SHP77 (cell line): ENCODE data around the gene SLC11A1.

Experiments used
- DNase-seq, 2 experiments: peaks; one replicate each; lab custom pipeline; 2025; lab: John Stamatoyannopoulos, UW

Gene SLC11A1

DNA sequence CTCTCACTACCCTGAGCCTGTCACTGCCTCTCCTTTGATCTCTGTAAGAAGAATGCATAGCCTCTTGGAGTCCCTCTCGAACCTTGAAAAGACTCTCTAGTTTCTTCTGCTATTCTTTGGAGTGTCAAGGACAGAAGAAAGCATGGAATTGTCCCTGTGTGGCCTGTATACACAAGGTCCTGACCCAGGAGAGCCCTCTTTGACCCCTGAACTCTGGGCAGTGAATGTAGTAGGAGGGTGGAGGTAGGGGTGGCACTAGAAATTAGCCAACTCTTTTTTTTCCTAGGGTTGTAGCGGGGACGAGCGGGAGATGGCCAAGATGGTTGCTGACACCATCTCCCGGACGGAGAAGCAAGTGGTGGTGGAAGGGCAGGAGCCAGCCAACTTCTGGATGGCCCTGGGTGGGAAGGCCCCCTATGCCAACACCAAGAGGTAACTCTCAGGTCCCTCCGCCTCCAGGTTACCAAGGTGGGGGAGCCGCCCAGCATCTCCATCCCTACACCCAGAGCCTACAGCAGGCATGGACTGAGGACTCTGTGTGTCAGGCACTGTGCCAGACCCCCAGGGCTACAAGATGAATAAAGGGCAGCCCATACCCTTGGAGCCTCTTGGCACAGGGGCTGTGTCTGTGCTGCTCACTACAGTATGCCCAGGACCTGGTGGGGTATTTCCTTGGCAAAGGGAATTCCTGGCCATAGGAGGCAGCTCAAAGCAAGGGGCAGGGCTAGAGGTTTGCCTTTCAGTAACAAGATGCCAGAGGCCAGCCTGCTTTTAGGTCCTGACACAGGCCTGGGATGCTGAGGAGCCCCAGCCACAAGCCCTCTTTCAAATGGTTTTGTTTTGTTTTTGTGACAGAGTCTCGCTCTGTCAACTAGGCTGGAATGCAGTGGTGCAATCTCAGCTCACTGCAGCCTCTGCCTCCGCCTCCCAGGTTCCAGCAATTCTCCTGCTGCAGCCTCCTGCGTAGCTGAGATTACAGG, 53.2 kb downstream of the SLC11A1 start:
- no peak for DNase-seq

DNA sequence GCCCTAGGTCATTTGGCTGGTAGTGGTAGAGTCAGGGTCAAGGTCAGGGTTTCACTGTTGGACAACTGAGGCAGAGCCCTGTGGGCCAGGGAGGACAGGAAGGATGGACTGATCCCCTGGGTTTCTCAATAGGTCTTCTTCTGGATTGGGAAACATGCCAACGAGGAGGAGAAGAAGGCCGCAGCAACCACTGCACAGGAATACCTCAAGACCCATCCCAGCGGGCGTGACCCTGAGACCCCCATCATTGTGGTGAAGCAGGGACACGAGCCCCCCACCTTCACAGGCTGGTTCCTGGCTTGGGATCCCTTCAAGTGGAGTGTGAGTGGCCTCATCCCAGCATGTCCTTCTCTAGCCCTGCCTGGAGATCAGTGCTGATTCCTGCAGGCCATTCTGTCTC, 54.9 kb downstream of the SLC11A1 start:
- DNase-seq: no peak

DNA sequence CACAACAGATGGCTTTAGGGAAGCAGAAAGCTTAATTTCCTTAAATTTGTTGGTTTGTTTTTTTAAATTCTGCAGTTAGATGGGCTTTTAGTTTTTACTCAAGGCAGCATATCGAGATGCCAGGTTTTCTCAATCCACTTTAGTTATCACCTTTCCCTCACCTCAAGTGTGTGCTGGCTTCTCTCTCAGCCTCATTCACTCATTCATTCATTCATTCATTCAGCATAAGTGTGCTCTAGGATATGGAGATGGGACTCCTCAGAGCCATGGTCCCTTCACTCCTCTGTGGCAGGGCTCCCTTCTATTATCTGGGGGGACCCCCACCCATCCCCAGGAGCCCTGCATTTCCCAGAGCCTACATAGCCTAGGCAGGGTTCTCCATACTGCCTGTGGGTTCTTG, 55.9 kb downstream of the SLC11A1 start:
- DNase-seq: no peak

DNA sequence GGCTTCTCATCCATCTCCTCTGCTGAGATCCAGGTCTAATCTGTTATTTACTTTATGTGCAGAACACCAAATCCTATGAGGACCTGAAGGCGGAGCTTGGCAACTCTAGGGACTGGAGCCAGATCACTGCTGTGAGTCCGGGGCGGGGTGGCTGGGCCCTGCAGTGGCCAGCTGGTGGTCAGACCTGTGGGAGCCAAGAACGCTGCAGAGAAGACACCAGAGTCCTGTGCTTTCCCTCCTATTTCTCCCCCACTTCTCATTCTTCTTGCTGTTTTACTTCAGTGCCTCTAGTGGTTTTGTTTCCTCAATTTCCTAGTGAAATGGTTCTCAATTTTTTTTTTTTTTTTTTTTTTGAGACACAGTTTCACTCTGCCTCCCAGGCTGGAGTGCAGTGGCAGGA, 56.5 kb downstream of the SLC11A1 start:
- DNase-seq: no peak

DNA sequence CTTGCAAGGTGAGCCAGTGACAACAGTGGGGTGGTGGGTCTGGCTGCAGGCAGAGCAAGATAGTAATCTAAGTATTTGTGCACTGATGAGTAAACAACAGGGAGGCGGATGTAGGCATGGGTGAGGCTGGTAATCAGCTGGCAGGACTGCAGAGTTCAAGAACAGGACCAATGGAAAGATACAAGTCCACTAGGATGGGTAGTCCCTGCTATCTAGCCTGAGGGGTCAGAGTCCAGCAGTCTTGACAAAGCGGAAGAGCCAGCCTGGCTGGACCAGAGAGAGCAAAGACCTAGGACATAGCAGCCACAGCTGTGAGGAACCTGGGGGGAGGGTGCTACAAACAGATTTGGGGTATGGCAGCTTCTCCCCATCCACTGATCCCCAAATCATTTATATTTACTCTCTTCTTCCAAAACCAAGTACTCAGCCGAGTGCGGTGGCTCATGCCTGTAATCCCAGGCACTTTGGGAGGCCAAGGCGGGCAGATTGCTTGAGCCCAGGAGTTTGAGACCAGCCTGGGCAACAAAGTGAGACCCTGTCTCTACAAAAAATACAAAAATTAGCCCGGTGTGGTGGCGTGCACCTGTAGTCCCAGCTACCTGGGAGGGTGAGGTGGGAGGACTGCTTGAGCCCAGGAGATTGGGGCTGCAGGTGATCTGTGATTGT, 62.8 kb downstream of the SLC11A1 start:
- DNase-seq: no peak

DNA sequence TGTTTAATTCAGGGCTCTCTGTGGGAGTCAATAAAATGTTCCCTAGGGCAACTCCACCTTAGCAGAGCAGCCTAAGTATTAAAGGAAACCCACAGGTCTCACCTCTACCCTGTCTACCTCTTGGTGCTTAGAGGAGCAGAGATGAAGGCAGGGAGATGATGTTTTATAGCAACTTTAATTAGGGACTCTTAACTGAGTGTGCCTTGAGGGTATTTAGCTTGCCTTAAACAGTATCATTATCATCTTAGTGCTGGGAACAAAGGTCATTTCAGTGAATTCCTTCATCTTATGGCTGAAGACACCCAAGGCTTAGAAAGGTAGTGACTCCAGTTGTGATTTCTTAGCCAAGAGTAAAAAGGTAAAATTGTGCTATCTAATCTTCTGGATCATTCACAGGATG, 63.5 kb downstream of the SLC11A1 start:
- DNase-seq: no peak
